ENCODE results near the gene DLX3.

The DLX3 gene

DNA sequence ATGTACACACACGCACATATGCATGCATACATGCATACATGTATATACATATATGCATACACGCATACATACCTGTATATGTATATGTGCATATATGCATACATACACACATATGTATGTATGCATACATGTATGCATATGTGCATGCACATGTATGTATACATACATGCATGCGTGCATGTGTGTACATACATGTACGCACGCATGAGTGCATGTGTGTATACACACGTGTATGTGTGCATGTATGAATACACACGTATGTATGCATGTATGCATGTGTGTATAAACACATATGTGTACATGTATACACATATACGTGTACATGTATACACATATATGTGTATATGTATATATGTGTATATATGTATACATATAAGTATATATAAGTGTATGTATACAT is 28.5 kb upstream of the DLX3 start:
- DNase-seq (ENCODE audit: low spot score), result no peak

DNA sequence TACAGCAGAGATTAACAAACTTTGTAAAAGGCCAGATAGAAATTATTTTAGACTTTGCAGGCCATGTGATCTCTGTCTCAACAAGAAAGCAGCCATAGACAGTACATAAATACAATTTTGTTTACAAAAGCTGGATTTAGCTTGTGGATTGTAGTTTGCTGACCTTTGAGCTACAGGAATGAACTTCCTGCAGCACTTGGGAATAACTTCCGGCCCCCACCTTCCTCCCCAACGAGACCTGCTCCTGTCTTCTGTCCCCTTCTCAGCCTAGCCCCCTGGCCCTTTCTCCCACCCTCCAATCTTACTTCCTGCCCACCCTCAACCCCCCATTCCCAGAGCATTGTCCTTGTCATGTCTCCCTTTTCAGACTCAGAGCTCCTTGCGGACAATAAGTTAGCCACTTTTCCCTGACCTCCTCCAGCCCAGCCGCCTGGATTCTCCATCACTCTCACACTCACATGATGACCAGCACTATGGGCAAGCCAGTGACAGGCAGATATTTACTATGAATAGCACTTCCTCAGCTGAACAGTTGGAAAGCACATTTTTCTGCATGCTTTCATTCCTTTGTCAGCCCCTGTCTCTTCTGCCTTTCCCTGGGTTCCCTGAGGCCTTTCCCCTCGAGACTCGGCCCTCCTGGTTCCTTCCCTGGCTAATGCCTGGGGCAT is 27.6 kb upstream of the DLX3 start:
- no peak for DNase-seq (ENCODE audit: low spot score)

- no peak for DNase-seq (ENCODE audit: low spot score)
Measured at GRCh38 chr17:50021681-50022370, 26.8 kb upstream of the DLX3 start.

GRCh38 chr17:50020841-50021599 is 26.0 kb upstream of the DLX3 start:
- no peak for DNase-seq (ENCODE audit: low spot score)

DNA sequence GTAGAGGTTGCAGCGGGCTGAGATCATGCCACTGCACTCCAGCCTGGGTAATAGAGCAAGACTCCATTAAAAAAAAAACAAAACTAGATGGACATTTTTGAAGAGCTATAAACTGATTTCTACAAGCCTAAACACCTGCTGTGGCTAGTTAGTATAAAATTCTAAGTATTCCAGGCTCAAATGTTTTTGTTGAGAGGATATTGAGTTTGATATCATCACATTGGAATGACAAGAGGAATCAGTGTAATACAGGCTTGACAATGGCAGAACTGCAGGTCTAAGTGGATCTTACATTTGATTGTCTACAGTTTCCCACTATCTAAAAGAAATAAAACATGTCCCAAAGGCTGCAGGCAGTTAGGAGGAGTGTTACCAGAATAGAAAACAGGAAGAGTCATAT is 23.9 kb upstream of the DLX3 start:
- no peak for DNase-seq (ENCODE audit: low spot score)

DNA sequence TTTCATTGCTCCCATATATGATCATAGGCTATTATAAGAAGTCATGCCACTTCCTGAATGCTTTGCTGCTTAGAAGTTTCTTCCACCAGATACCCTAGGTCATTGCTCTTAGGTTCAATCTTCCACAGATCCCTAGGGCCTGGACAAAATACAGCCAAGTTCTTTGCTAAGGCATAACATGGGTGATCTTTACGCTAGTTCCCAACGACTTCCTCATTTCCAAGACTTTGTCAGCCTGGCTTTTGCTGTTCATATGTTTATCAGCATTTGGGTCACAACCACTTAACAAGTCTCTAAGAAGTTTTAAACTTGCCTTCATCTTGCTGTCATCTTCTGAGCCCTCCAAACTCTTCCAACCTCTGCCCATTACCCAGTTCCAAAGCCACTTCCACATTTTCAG is 20.1 kb upstream of the DLX3 start:
- no peak for DNase-seq (ENCODE audit: low spot score)

- no peak for DNase-seq (ENCODE audit: low spot score)
Measured at GRCh38 chr17:50014471-50015088, 19.6 kb upstream of the DLX3 start.

- no peak for DNase-seq (ENCODE audit: low spot score)
Measured at GRCh38 chr17:50013079-50013478, 18.1 kb upstream of the DLX3 start.

DNA sequence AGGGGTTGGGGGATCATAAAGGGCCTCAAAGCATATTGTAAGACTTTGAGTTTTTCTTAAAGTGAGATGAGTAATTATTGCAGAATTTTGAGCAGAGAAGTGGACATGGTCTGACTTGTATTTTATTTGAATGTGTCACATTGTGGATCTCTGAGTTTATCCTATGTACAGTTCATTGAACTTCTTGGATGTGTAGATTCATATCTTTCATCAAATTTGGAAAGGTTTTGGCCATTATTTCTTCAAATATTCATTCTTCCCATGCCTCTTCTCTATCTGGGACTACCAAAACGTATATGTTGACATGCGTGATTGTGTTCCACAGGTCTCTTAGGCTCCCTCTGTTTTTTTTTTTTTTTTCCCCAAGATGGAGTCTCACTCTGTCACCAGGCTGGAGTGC is 14.3 kb upstream of the DLX3 start:
- DNase-seq (ENCODE audit: low spot score), result no peak

DNA sequence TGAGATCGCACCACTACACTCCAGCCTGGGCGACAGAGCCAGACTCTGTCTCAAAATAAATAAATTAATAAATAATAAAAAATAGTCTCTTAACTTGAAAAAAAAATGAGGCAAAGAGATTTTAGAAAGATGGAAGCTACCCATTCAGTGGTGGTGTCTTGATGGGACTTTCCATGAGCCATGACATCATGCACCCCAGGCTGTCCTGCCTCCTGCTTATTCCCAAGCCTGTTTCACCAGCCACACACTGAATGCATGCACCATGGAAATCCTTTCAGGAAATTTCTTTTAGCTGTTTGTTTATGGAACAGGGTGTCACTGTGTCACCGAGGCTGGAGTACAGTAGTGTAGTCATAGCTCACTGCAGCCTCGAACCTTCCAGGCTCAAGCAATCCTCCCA is 8.9 kb upstream of the DLX3 start:
- DNase-seq (ENCODE audit: low spot score), result no peak

- no peak for DNase-seq (ENCODE audit: low spot score)
Measured at GRCh38 chr17:49998836-49999511, 4.0 kb upstream of the DLX3 start.

DNA sequence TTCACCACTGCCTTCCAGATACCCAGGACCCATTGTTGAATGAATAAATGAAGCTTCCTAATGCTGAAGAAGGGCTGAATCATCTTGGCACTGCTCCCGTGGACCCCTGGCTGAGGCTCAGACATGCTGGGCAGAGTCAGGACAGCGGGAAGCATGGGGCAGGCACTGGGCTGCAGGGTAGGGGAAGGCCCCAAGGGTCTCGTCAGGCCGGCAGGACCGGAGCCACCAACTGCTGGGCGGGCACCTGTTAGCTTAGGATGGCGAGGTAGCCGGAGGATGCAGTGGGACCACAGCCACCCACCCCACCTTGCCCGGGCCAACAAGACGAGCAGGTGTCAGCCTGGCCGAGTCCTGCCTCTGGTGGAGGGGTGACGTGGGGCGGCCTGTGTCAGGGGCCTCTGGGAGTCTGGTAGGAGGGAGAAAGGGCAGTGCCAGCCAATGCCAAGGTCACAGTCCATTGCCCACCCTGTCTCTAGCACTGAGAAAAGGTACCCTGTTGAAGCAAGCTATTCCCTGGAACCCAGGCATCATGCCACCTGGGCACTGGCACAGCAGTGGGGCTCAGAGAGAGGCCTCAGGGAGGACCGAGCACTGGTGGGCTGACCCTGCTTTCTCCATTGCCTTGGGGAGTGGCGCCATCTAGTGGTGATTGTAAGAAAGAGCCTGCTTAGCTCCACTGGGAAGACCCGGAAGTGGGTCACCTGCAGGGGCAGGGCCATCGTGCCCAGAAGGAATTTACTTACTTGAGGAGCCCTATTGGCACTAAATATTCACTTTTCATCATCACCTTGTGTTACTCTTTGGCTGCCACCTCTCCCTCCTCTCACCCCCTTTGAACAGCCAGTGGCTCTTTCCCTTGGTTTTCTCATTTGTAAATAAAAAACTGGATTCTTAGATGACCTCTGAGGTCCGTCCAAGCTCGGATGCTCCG is 3.0 kb upstream of the DLX3 start:
- DNase-seq (ENCODE audit: low spot score), result no peak

- DNase-seq (ENCODE audit: low spot score), result no peak
Measured at GRCh38 chr17:49997301-49997650, 2.3 kb upstream of the DLX3 start.

DNA sequence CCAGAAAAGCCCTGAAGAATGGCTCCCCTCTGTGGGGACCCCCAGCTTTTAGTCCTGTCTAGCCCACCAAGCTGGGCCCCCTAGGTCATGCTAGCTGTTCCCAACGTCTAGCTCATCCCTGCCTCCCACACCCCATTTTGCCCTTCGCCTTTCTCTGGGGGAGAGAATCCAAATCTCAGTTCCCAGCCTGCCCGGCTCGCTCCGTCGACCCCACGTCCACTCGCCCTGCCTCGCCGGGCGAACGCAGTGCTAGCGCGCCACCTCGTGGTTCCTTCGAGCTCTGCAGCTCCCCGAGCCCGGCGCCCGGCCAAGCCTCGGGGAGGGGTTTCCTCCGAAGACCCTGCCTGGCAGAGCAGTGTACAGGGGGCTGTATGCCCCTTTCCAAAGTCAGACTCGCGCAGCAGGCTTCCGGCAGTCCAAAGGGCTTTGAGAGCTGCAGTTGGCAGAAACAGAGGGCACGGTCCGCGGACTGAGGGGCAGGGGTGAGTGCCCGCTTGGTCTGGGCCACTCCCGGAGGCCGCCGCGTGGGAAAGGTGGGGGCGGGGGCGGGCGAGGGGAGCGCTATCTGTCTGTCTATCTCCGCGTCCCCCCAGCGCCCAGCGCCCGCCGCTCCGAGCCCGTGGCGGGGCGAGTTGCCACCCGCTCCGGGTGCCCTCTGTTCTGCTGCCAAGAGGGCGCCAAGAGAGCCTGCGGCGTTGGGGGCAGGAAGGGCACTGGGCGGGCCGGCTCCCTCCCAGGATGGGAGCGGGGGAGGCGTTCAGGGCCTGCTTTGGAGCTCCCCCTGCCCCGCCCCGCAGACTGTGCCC is 1.7 kb upstream of the DLX3 start:
- no peak for DNase-seq (ENCODE audit: low spot score)

- DNase-seq (ENCODE audit: low spot score), result no peak
Measured at GRCh38 chr17:49996121-49996494, 1.1 kb upstream of the DLX3 start.

DNA sequence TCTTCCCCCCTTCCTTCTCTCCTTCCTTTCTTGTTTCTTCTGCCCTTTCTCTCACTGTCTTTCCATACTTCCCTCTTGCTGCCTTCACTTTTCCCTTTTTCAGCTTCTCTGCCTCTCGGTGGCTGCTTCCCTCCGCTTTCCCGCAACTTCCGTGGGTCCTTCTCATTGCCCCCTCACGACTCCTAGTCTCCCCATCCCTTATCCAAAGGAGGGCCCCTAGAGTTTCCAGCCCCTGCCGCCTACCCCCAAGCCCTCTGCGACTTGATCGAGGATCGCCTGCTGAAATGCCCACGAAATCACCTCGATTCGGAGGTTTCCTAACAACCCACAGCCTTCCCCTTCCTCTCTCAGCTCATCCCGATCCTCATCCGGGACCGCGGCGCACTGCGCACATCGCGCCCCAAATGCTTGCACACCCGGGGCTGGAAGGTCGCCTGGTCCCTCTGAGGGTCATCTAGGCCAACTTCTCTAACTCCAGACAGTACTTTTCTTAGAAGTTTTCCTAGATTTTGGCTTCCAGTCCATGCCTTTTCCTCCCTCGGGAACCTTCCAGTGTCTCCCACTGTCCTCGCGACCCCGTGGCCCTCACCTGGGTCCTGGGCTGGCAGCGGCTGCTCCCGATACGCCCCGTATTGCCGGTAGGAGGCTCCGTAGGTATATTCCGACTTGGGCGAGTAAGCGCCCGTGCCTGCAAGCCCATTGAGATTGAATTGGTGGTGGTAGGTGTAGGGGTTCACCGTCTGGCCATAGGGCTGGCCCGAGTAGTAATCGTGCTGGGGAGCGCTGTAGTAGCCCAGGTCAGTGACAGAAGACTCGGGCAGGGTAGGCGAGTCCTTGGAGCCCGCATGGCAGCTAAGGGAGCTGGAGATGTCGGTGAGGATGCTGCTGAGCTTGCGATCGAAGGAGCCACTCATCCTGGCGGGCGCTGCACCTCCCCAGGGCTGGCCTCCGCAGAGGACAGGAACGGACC is 654 bp downstream of the DLX3 start:
- DNase-seq (ENCODE audit: low spot score), result no peak

DNA sequence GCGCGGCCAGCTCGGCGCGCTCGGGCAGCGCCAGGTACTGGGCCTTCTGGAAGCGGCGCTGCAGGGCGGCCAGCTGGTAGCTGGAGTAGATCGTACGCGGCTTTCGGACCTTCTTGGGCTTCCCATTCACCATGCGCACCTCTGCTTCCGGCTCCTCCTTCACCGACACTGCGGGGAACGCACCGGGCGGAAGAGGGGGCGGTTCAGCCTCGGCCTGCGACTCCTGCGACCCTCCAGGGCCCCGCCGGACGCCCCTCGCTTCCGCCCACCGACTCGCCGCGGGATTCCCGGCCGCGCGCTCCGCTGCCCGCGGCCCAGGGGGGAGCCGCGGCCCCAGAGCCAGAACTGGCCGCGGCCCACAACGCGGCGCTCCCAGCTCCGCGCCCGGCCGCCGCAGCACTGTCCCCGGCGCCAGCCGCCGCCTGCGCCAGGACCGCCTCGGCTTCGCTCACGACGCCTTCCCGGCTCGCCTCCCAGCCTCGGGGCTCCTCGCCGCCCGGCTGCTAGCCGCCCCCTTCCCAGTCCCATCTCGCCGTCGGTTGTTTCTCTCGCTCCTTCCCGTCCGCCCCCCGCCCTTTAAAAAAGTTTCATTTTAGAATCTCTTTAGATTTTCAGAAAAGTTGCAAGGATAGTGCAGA is 1.5 kb downstream of the DLX3 start:
- no peak for DNase-seq (ENCODE audit: low spot score)

GRCh38 chr17:49992933-49993422 is 2.0 kb downstream of the DLX3 start:
- DNase-seq (ENCODE audit: low spot score), result no peak
